WTC11 (cell line): ENCODE results near the gene RIC3.

ENCODE experiments used
- GTF2I ChIP-seq: fragments of 250-450 bp; sonication (Bioruptor Pico); conservative IDR thresholded peaks from 2 replicates; pipeline ENCODE4 v1.4.0; 2021; ENCODE audit warnings: mild to moderate bottlenecking
- SP1 ChIP-seq: sonication (generic); formaldehyde crosslinking; conservative IDR thresholded peaks from 2 replicates; pipeline ENCODE4 v1.8.1; 2022; ENCODE audit warnings: missing genetic modification reagents
- TP53 ChIP-seq: sonication (generic); formaldehyde crosslinking; IDR thresholded peaks from 2 replicates; pipeline ENCODE4 v1.8.1; 2023; ENCODE audit warnings: mild to moderate bottlenecking, missing genetic modification reagents
- ZBTB21 ChIP-seq: sonication (generic); formaldehyde crosslinking; IDR thresholded peaks from 2 replicates; pipeline ENCODE4 v1.8.1; 2023; ENCODE audit warnings: mild to moderate bottlenecking, missing genetic modification reagents, borderline replicate concordance
- ZNF138 ChIP-seq: sonication (generic); formaldehyde crosslinking; conservative IDR thresholded peaks from 2 replicates; pipeline ENCODE4 v1.8.1; 2022; ENCODE audit warnings: mild to moderate bottlenecking, moderate library complexity, missing genetic modification reagents
- TF ChIP-seq, protein P1 (sequence below): fragments of 200-600 bp; IDR thresholded peaks from 2 replicates; pipeline ENCODE4 v1.8.0; 2022; ENCODE audit warnings: antibody characterized with exemption
- TF ChIP-seq, protein P2 (sequence below): sonication (generic); formaldehyde crosslinking; IDR thresholded peaks from 2 replicates; pipeline ENCODE4 v1.8.1; 2022; ENCODE audit warnings: missing genetic modification reagents, borderline replicate concordance

DNA sequence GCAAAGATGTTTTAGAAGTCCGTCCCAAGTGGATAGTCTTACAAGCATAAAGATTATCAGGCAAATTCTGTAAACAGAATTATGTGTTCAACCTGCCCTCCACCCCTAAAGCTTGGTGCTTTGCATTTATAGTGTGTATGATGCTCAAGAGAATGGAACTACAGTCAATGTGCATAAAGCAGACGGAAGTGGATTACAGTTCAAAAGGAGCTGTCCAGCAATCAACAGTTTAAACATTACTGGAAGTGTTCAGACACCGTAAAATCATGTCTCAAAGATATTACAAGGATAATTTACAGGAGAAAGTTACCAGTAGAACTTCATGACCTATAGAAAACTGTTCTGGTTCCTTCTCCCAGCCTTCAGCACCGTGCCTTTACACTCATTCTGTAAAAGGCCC lies 1.0 kb downstream of the RIC3 start:
- TF ChIP-seq, protein P1, sequence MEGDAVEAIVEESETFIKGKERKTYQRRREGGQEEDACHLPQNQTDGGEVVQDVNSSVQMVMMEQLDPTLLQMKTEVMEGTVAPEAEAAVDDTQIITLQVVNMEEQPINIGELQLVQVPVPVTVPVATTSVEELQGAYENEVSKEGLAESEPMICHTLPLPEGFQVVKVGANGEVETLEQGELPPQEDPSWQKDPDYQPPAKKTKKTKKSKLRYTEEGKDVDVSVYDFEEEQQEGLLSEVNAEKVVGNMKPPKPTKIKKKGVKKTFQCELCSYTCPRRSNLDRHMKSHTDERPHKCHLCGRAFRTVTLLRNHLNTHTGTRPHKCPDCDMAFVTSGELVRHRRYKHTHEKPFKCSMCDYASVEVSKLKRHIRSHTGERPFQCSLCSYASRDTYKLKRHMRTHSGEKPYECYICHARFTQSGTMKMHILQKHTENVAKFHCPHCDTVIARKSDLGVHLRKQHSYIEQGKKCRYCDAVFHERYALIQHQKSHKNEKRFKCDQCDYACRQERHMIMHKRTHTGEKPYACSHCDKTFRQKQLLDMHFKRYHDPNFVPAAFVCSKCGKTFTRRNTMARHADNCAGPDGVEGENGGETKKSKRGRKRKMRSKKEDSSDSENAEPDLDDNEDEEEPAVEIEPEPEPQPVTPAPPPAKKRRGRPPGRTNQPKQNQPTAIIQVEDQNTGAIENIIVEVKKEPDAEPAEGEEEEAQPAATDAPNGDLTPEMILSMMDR: no peak
- TF ChIP-seq ZBTB21: no peak
- no peak for TF ChIP-seq GTF2I (CRISPR knock-in tag)
- no peak for TF ChIP-seq ZNF138 (CRISPR knock-in tag)
- no peak for TF ChIP-seq SP1 (CRISPR knock-in tag)
- TF ChIP-seq, protein P2, sequence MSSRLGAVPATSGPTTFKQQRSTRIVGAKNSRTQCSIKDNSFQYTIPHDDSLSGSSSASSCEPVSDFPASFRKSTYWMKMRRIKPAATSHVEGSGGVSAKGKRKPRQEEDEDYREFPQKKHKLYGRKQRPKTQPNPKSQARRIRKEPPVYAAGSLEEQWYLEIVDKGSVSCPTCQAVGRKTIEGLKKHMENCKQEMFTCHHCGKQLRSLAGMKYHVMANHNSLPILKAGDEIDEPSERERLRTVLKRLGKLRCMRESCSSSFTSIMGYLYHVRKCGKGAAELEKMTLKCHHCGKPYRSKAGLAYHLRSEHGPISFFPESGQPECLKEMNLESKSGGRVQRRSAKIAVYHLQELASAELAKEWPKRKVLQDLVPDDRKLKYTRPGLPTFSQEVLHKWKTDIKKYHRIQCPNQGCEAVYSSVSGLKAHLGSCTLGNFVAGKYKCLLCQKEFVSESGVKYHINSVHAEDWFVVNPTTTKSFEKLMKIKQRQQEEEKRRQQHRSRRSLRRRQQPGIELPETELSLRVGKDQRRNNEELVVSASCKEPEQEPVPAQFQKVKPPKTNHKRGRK (CRISPR knock-in tag): no peak
- TF ChIP-seq TP53: no peak
